HL-60 (cell line): ENCODE data around the gene HSD11B1.

Source experiments
- DNase-seq, 2 experiments: peaks; one replicate each; pipeline ENCODE4 v3.0.0-alpha.2; 2010 to 2020; ENCODE audit warnings: low read depth in 1 of 2, low spot score in 1 of 2
- H3K27ac ChIP-seq: fragments of 250-450 bp; sonication (Bioruptor Pico); replicated peaks from 2 replicates; pipeline ENCODE4 v1.5.1; 2020; ENCODE audit warnings: mild to moderate bottlenecking, moderate library complexity
- H3K27me3 ChIP-seq: fragments of 250-450 bp; sonication (Bioruptor Pico); 2 replicates; pipeline ENCODE4 v1.5.1; 2021; ENCODE audit warnings: mild to moderate bottlenecking, moderate library complexity; ENCODE audit not compliant: insufficient read depth, poor library complexity, severe bottlenecking
- H3K4me3 ChIP-seq: replicated peaks from 2 replicates; pipeline ENCODE4 v1.5.1; 2011; ENCODE audit warnings: mild to moderate bottlenecking, control low read depth, low read length; ENCODE audit not compliant: insufficient read depth
- CTCF ChIP-seq: IDR thresholded peaks from one replicate; pipeline ENCODE4 v1.5.1; 2011; ENCODE audit warnings: low read length, control low read depth, inconsistent platforms; ENCODE audit not compliant: insufficient read depth
- GABPA ChIP-seq: IDR thresholded peaks from 2 replicates; pipeline ENCODE4 v1.6.1; 2012; ENCODE audit warnings: low read depth
- POLR2AphosphoS5 ChIP-seq: IDR thresholded peaks from 2 replicates; pipeline ENCODE4 v1.6.1; 2012; ENCODE audit warnings: low read depth
- REST ChIP-seq: IDR thresholded peaks from 2 replicates; pipeline ENCODE4 v1.6.1; 2012; ENCODE audit warnings: low read depth; ENCODE audit not compliant: insufficient replicate concordance
- SPI1 ChIP-seq: IDR thresholded peaks from 2 replicates; pipeline ENCODE4 v1.6.1; 2012; ENCODE audit warnings: low read depth, mild to moderate bottlenecking, borderline replicate concordance

HSD11B1 gene

GRCh38 chr1:209749670-209750323, 45.2 kb downstream of the HSD11B1 start:
- H3K27me3 ChIP-seq: no peaks in the 10 kb centered on the region
- no peak overlapping the region for H3K4me3 ChIP-seq
- DNase-seq: peak in 1 of 2 experiments; percentile 44
- TF ChIP-seq SPI1: no peak
- TF ChIP-seq POLR2AphosphoS5: no peak
- TF ChIP-seq GABPA: no peak
- TF ChIP-seq REST: no peak
- no peak overlapping the region; the same call in 1 of the 2 replicates for H3K27ac ChIP-seq

GRCh38 chr1:209751627-209752231, 47.1 kb downstream of the HSD11B1 start:
- Histone ChIP-seq H3K27me3 (no peaks in the 10 kb centered on the region), H3K27ac (peak overlapping the region; percentile 14; the same call in 1 of the 2 replicates), H3K4me3 (no peak overlapping the region)
- TF ChIP-seq CTCF: no peak
- TF ChIP-seq REST: no peak
- TF ChIP-seq SPI1: no peak
- TF ChIP-seq POLR2AphosphoS5: no peak
- DNase-seq: no peak

- no peaks in the 10 kb centered on the region for H3K27me3 ChIP-seq
- no peak overlapping the region for H3K27ac ChIP-seq
- TF ChIP-seq CTCF (no peak), SPI1 (no peak), GABPA (no peak), REST (no peak), POLR2AphosphoS5 (no peak)
- H3K4me3 ChIP-seq: no peak overlapping the region
- DNase-seq: no peak
Measured at GRCh38 chr1:209752890-209753289, 48.2 kb downstream of the HSD11B1 start.
